SK-N-SH (cell line): ENCODE results near the gene TBC1D17. TPM values are rescaled to one million over a fixed set of nuclear protein-coding genes. Genes with fewer than 3 reads are reported as not detected.

Experiments used
- CTCF ChIA-PET: fragments of 300-600, 350-600 bp; formaldehyde crosslinking; extraction: SDS; loops from one replicate; lab custom pipeline; 2021; lab: Yijun Ruan, JAX
- POLR2A ChIA-PET: fragments of 350-600 bp; sonication (Branson Sonifier 250); formaldehyde crosslinking; extraction: SDS; loops from one replicate; lab custom pipeline; 2020; ENCODE audit warnings: antibody characterized with exemption, inconsistent platforms; lab: Yijun Ruan, JAX
- DNase-seq: peaks from one replicate; pipeline ENCODE4 v3.0.0; 2012
- H2AFZ ChIP-seq: fragments of 200-600 bp; sonication (generic); 2 replicates; pipeline ENCODE4 v1.8.1; 2016; ENCODE audit warnings: antibody characterized with exemption, mild to moderate bottlenecking, low read depth
- H3F3A ChIP-seq: fragments of 200-600 bp; sonication (generic); replicated peaks from 2 replicates; pipeline ENCODE3; 2016; ENCODE audit warnings: antibody characterized with exemption, mild to moderate bottlenecking; ENCODE audit not compliant: insufficient read depth
- H3K27ac ChIP-seq, 2 experiments: fragments of 200-500 bp in 1 of 2; fragments of 200-600 bp in 1 of 2; sonication (Bioruptor generic) in 1 of 2; sonication (generic), shearing (Covaris generic) in 1 of 2; 2 replicates each; pipeline versions ENCODE4 v1.5.1 to v1.6.1; 2014 to 2016; ENCODE audit warnings: low read depth in 2 of 2, inconsistent platforms in 1 of 2, low read length in 1 of 2, mild to moderate bottlenecking in 1 of 2, mixed read lengths in 1 of 2
- H3K27me3 ChIP-seq: fragments of 200-600 bp; sonication (generic), shearing (Covaris generic); 2 replicates; pipeline ENCODE4 v1.6.1; 2016; ENCODE audit warnings: mixed run types; ENCODE audit not compliant: insufficient read depth
- H3K36me3 ChIP-seq, 2 experiments: fragments of 200-500 bp in 1 of 2; fragments of 200-600 bp in 1 of 2; sonication (Bioruptor generic) in 1 of 2; sonication (generic) in 1 of 2; replicated peaks in 1 of 2; 2 replicates each; pipeline versions ENCODE3 to v1.5.1; 2014 to 2016; ENCODE audit warnings: low read length in 1 of 2, mild to moderate bottlenecking in 1 of 2; ENCODE audit not compliant: insufficient read depth in 2 of 2, control insufficient read depth in 1 of 2
- H3K4me1 ChIP-seq, 2 experiments: fragments of 200-500 bp in 1 of 2; fragments of 200-600 bp in 1 of 2; sonication (Bioruptor generic) in 1 of 2; sonication (generic), shearing (Covaris generic) in 1 of 2; 2 replicates each; pipeline versions ENCODE4 v1.5.1 to v1.6.1; 2014 to 2016; ENCODE audit warnings: low read depth in 1 of 2, low read length in 1 of 2, mixed run types in 1 of 2; ENCODE audit not compliant: insufficient read depth in 2 of 2, control insufficient read depth in 1 of 2
- H3K4me2 ChIP-seq: fragments of 200-600 bp; sonication (generic), shearing (Covaris generic); 2 replicates; pipeline ENCODE4 v1.6.1; 2017; ENCODE audit warnings: mixed run types
- H3K4me3 ChIP-seq, 2 experiments: fragments of 200-500 bp in 1 of 2; fragments of 200-600 bp in 1 of 2; sonication (Bioruptor generic) in 1 of 2; sonication (generic), shearing (Covaris generic) in 1 of 2; 2 replicates each; pipeline versions ENCODE4 v1.5.1 to v1.8.1; 2014 to 2016; ENCODE audit warnings: low read depth in 2 of 2, inconsistent platforms in 1 of 2, low read length in 1 of 2, mild to moderate bottlenecking in 1 of 2, mixed read lengths in 1 of 2, moderate library complexity in 1 of 2
- H3K79me2 ChIP-seq: fragments of 200-600 bp; sonication (generic); 2 replicates; pipeline ENCODE4 v1.8.1; 2017; ENCODE audit warnings: mild to moderate bottlenecking; ENCODE audit not compliant: insufficient read depth
- H3K9ac ChIP-seq: fragments of 200-600 bp; sonication (generic); 2 replicates; pipeline ENCODE4 v1.6.1; 2017; ENCODE audit warnings: mixed run types
- H3K9me2 ChIP-seq: fragments of 200-600 bp; sonication (generic); 2 replicates; pipeline ENCODE4 v1.6.1; 2017; ENCODE audit warnings: mixed run types
- H3K9me3 ChIP-seq: fragments of 200-600 bp; sonication (generic); 2 replicates; pipeline ENCODE4 v1.6.1; 2017; ENCODE audit warnings: mixed run types, mild to moderate bottlenecking, moderate library complexity
- H4K20me1 ChIP-seq: fragments of 200-600 bp; sonication (generic); 2 replicates; pipeline ENCODE4 v1.6.1; 2017; ENCODE audit warnings: mild to moderate bottlenecking, mixed run types; ENCODE audit not compliant: insufficient read depth
- CTCF ChIP-seq: fragments of 200-600 bp; sonication (generic); IDR thresholded peaks from 2 replicates; pipeline ENCODE4 v1.6.1; 2017; ENCODE audit warnings: antibody characterized with exemption, mild to moderate bottlenecking, moderate library complexity
- ELF1 ChIP-seq: IDR thresholded peaks from 2 replicates; pipeline ENCODE4 v1.4.0; 2012
- EP300 ChIP-seq, 2 experiments: IDR thresholded peaks; 2 replicates each; pipeline versions ENCODE4 v1.4.0 to v1.6.1; 2012; ENCODE audit warnings: borderline replicate concordance in 1 of 2, low read depth in 1 of 2, low read length in 1 of 2
- FOSL2 ChIP-seq: IDR thresholded peaks from 2 replicates; pipeline ENCODE4 v1.4.0; 2012; ENCODE audit warnings: low read depth, mild to moderate bottlenecking, moderate library complexity, borderline replicate concordance
- FOXJ3 ChIP-seq: sonication (generic); formaldehyde crosslinking; IDR thresholded peaks from 2 replicates; pipeline ENCODE4 v1.5.1; 2020; ENCODE audit warnings: mild to moderate bottlenecking, missing genetic modification reagents
- GABPA ChIP-seq: IDR thresholded peaks from 2 replicates; pipeline ENCODE4 v1.4.0; 2012; ENCODE audit warnings: low read depth, mild to moderate bottlenecking
- MXI1 ChIP-seq: IDR thresholded peaks from 2 replicates; pipeline ENCODE4 v1.6.1; 2012; ENCODE audit warnings: mild to moderate bottlenecking, low read depth, low read length, improper control_type of control experiment
- NRF1 ChIP-seq: IDR thresholded peaks from 2 replicates; pipeline ENCODE4 v1.6.1; 2012; ENCODE audit warnings: low read depth, mild to moderate bottlenecking, low read length
- PBX3 ChIP-seq: IDR thresholded peaks from 2 replicates; pipeline ENCODE4; 2012
- POLR2AphosphoS5 ChIP-seq: IDR thresholded peaks from 2 replicates; pipeline ENCODE4 v1.6.1; 2012; ENCODE audit warnings: low read depth, low read length
- RAD21 ChIP-seq: IDR thresholded peaks from 2 replicates; pipeline ENCODE4 v1.6.1; 2012; ENCODE audit warnings: mild to moderate bottlenecking, low read length
- RFX5 ChIP-seq: IDR thresholded peaks from 2 replicates; pipeline ENCODE4 v1.6.1; 2012; ENCODE audit warnings: mild to moderate bottlenecking, improper control_type of control experiment, low read length
- RXRA ChIP-seq: IDR thresholded peaks from 2 replicates; pipeline ENCODE4 v1.4.0; 2012; ENCODE audit warnings: low read depth, mild to moderate bottlenecking, borderline replicate concordance
- SIN3A ChIP-seq: IDR thresholded peaks from 2 replicates; pipeline ENCODE4 v1.6.1; 2012; ENCODE audit warnings: low read depth, mild to moderate bottlenecking, low read length, moderate library complexity, borderline replicate concordance
- ZBTB33 ChIP-seq: IDR thresholded peaks from 2 replicates; pipeline ENCODE4 v1.4.0; 2012; ENCODE audit warnings: low read depth, borderline replicate concordance
- WGBS: methylation state at CpG from one replicate; pipeline ENCODE4 v1.1.6; 2017; ENCODE audit warnings: low lambda C conversion rate; 5-methylcytosine and 5-hydroxymethylcytosine counted together
- polyA plus RNA-seq, 3 experiments: library from polyadenylated mRNA; depleted of rRNA; stranded (reverse); fragments of >200 nt; gene quantifications; 2 replicates each; pipeline ENCODE4 v1.2.3, GENCODE V29; 2012
- TF ChIP-seq, protein P1 (sequence below): IDR thresholded peaks from 2 replicates; pipeline ENCODE4 v1.4.0; 2012; ENCODE audit warnings: low read depth
- TF ChIP-seq, protein P2 (sequence below): fragments of 150-350 bp; IDR thresholded peaks from 2 replicates; pipeline ENCODE4 v1.6.1; 2017; ENCODE audit warnings: antibody characterized with exemption, low read length, low read depth, borderline replicate concordance

Gene TBC1D17
- polyA plus RNA-seq, 1 of the 3 experiments (the other 2 are of a cell fraction): 28.3 TPM

DNA sequence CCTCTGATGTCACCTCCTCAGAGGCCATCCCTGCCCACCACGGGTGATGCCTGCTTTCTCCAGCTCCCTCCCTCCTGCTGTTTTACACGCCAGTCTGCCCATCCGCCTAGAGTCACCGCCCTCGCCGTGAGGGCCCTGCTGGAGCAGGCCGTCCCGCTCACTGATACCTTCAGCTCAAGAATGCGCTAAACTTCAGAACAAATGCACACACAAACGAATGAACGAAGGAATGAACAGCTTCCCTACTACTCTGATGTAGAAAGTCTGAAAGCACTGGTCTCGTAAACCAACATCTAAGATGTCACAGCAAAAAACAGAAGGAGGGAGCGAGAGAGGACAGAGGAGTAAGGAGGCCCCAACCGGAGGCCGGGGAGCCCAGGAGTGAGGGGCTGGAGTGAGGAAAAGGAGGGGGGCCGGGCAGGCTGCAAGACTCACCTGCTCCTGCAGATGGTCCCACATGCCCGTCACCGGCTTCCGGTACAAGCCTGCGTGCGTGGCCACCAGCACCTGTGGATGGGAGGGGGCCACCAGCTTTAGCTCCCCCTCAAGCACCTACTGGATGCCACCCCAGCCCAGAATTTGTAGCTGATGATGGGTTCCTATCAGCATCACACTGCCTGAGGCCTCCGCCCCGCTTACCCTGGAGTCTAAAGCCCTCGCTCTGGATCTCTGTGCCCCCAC is 14.1 kb upstream of the TBC1D17 start:
- CTCF ChIA-PET: interaction anchor here (0.6 to 3.4 kb wide), 6 partner anchors 10 to 112 kb away, joined by 3 to 20 read pairs (median 4); partner anchors contain the start of genes AKT1S1, PTOV1 and TBC1D17
- Histone ChIP-seq H3K4me3 (no peak overlapping the region), H3K4me1 (peaks cover 26% of the 10 kb centered on the region in 2 experiments; a peak in 3 of 4 replicates), H3K9me3 (no peaks in the 10 kb centered on the region), H3K9me2 (no peaks in the 10 kb centered on the region)
- POLR2A ChIA-PET: interaction anchor here (2.6 kb wide), 1 partner anchor 12 kb away, joined by 25 read pairs; the partner anchor contains the start of gene PTOV1
- TF ChIP-seq ZBTB33: no peak
- TF ChIP-seq, protein P1, sequence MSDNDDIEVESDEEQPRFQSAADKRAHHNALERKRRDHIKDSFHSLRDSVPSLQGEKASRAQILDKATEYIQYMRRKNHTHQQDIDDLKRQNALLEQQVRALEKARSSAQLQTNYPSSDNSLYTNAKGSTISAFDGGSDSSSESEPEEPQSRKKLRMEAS: no peak
- TF ChIP-seq CTCF: no peak
- no peak for TF ChIP-seq FOSL2
- no peak for TF ChIP-seq EP300 (IDR thresholded peaks at IDR 0.05; ENCODE audit: borderline replicate concordance in 1 of 2, low read depth in 1 of 2, low read length in 1 of 2)
- TF ChIP-seq MXI1: no peak
- no peak for TF ChIP-seq RAD21
- TF ChIP-seq, all 33 proteins: peak for 0
- Histone ChIP-seq H3K79me2 (peaks cover 42% of the 10 kb centered on the region), H3K4me2 (no peak overlapping the region), H2AFZ (no peak overlapping the region), H3K36me3 (peaks cover 25 to 51% of the 10 kb centered on the region in 2 experiments), H3F3A (peaks cover 41% of the 10 kb centered on the region), H3K27me3 (no peaks in the 10 kb centered on the region), H3K9ac (no peak overlapping the region), H4K20me1 (peaks cover 30% of the 10 kb centered on the region), H3K27ac (no peak overlapping the region; a peak in 1 of 4 replicates)
- DNase-seq: no peak
- 90% methylated on average over 22 of the region's 24 CpGs for WGBS

- no peak for DNase-seq
- ChIA-PET POLR2A (interaction anchor here (1.7 to 2.6 kb wide), 2 partner anchors 13 to 51 kb away, joined by 7 to 25 read pairs; partner anchors contain the start of genes FUZ and PTOV1), CTCF (interaction anchor here (0.6 to 3.4 kb wide), 2 partner anchors 10 to 113 kb away, joined by 3 to 20 read pairs; no protein-coding TSS in a partner anchor)
- Histone ChIP-seq H3K4me1 (peaks cover 26 to 31% of the 10 kb centered on the region in 2 experiments; a peak in 3 of 4 replicates), H3K4me2 (no peak overlapping the region), H3F3A (peaks cover 36% of the 10 kb centered on the region), H3K9me3 (no peaks in the 10 kb centered on the region), H3K9me2 (no peaks in the 10 kb centered on the region), H4K20me1 (peaks cover 26% of the 10 kb centered on the region), H3K27me3 (no peaks in the 10 kb centered on the region), H3K27ac (no peak overlapping the region; a peak in 1 of 4 replicates), H2AFZ (no peak overlapping the region), H3K36me3 (peaks cover 25 to 45% of the 10 kb centered on the region in 2 experiments), H3K4me3 (no peak overlapping the region), H3K9ac (no peak overlapping the region), H3K79me2 (peaks cover 42% of the 10 kb centered on the region)
- WGBS: 84% methylated on average over 7 of the region's 17 CpGs
- TF ChIP-seq FOXJ3 (CRISPR knock-in tag) (no peak), MXI1 (no peak), SIN3A (no peak), ELF1 (no peak), FOSL2 (no peak), EP300 (IDR thresholded peaks at IDR 0.05; ENCODE audit: borderline replicate concordance in 1 of 2, low read depth in 1 of 2, low read length in 1 of 2) (no peak), ZBTB33 (no peak), RXRA (no peak), PBX3 (no peak), GABPA (no peak), NRF1 (no peak), RFX5 (no peak), POLR2AphosphoS5 (no peak)
- TF ChIP-seq, protein P2, sequence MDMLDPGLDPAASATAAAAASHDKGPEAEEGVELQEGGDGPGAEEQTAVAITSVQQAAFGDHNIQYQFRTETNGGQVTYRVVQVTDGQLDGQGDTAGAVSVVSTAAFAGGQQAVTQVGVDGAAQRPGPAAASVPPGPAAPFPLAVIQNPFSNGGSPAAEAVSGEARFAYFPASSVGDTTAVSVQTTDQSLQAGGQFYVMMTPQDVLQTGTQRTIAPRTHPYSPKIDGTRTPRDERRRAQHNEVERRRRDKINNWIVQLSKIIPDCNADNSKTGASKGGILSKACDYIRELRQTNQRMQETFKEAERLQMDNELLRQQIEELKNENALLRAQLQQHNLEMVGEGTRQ: no peak
These were observed 13.6 kb upstream of the TBC1D17 start for GRCh38 chr19:49863935-49864320.
